ENCODE results near the gene REEP1.

The REEP1 gene

GRCh38 chr2:86194751-86195054 is 142.7 kb downstream of the REEP1 start:
- CTCF ChIA-PET, result interaction anchor here (0.7 to 1.8 kb wide), 4 partner anchors 9 to 26 kb away, joined by 3 to 8 read pairs (median 4); no protein-coding TSS in a partner anchor

DNA sequence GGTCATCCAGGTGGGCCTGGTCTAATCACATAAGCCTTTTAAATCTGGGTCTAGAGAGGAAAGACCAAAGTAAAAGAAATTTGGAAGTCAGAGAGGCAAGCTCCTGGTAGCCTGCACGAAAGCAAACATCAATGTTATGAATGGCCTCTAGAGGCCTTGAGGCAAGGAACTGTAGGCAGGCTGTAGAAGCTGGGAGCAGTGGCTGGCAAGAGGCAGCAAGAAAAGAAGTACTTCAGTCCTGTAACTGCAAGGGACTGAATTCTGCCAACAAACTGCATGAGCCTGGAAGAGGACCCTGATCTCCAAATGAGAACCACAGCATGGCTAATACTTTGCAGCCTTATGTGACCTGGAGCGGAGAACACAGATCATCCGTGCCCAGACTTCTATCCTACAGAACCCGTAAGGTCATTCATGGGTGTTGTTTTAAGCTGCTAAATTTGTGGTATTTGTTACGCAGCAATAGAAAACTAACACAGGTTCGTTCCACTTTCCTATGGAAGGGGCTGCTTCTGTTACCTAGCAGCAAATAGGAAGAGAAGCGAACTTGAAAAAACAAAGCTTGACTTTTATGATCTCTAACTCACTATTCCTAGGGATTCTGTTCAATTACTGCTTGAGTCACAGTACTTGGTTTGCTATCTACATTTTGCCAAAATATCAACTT is 143.4 kb downstream of the REEP1 start:
- ChIA-PET POLR2A (no interaction called here), CTCF (interaction anchor here (0.7 to 1.8 kb wide), 3 partner anchors 8 to 27 kb away, joined by 3 to 8 read pairs (median 5); no protein-coding TSS in a partner anchor)
- peak overlapping the region; percentile 100 for H3K4me3 ChIP-seq (ENCODE audit: low read depth, low read length)
- no peak for TF ChIP-seq CTCF (IDR thresholded peaks at IDR 0.05; ENCODE audit: insufficient read depth, low read length, missing control alignments)
- DNase-seq (ENCODE audit: low read depth, low spot score), result no peak

More at GRCh38 chr2:86194751-86195054, 142.7 kb downstream of the REEP1 start:
- no peak for TF ChIP-seq CTCF (IDR thresholded peaks at IDR 0.05; ENCODE audit: insufficient read depth, low read length, missing control alignments)
- no peak for DNase-seq (ENCODE audit: low read depth, low spot score)
- POLR2A ChIA-PET, result interaction anchor here (1.5 kb wide), 1 partner anchor 246 kb away, joined by 5 read pairs; the partner anchor contains the start of gene KDM3A
- H3K4me3 ChIP-seq (ENCODE audit: low read depth, low read length), result peak overlapping the region; percentile 100

DNA sequence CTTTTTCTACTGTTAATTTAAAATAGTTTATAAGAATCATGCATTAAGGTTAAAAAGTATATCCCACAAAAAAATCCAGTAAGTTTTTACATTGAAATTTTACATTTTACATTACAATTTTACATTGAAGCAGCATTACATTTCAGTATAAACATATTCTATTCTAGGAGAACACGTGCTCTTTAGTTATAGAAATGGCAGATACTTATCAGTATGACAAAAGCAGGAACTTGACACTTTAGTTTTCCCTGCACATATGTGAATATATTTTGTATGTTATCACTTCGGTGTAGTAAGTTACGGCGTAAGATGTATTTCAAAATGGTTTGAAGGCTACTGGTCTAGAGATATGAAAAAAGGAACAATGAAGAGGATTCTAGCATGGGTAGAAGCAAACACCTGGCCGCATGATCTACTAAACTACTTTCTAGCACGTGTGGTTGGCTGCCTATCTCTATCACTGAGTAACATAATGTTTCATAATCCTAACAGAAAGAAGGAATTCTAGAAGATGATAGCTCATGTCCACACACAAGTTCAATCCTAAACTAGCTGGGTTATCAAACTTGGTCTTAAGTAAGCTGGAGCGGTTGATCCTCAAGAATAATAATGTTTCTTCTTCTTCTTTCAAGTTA is 147.5 kb downstream of the REEP1 start:
- no peak overlapping the region for H3K4me3 ChIP-seq (ENCODE audit: low read depth, low read length)
- ChIA-PET CTCF (no interaction called here), POLR2A (no interaction called here)
- no peak for TF ChIP-seq CTCF (IDR thresholded peaks at IDR 0.05; ENCODE audit: insufficient read depth, low read length, missing control alignments)
- DNase-seq (ENCODE audit: low read depth, low spot score), result no peak

DNA sequence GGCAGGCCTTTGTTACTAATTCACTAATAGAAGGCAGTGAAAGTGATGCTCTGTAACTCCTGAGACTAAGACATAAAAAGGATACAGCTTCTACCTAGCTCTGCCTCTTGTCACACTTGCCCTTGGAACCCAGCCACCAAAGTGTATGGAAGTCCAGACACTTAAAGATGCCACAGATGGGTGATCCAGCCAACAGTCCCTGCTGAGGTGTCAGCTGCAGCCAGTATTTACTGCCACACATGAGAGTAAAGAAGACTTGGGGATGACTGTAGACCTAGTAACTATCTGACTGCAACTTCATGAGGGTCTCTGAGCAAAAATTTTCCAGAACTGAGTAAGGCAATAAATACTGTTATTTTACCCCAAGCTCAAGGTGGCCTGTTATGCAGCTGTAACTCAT is 151.0 kb downstream of the REEP1 start:
- no peak for DNase-seq (ENCODE audit: low read depth, low spot score)
- ChIA-PET POLR2A (interaction anchor here (1.1 kb wide), 1 partner anchor 9 kb away, joined by 3 read pairs; the partner anchor contains the start of gene IMMT), CTCF (interaction anchor here (1.4 kb wide), 1 partner anchor 79 kb away, joined by 3 read pairs; no protein-coding TSS in a partner anchor)
- no peak overlapping the region for H3K4me3 ChIP-seq (ENCODE audit: low read depth, low read length)
- no peak for TF ChIP-seq CTCF (IDR thresholded peaks at IDR 0.05; ENCODE audit: insufficient read depth, low read length, missing control alignments)

DNA sequence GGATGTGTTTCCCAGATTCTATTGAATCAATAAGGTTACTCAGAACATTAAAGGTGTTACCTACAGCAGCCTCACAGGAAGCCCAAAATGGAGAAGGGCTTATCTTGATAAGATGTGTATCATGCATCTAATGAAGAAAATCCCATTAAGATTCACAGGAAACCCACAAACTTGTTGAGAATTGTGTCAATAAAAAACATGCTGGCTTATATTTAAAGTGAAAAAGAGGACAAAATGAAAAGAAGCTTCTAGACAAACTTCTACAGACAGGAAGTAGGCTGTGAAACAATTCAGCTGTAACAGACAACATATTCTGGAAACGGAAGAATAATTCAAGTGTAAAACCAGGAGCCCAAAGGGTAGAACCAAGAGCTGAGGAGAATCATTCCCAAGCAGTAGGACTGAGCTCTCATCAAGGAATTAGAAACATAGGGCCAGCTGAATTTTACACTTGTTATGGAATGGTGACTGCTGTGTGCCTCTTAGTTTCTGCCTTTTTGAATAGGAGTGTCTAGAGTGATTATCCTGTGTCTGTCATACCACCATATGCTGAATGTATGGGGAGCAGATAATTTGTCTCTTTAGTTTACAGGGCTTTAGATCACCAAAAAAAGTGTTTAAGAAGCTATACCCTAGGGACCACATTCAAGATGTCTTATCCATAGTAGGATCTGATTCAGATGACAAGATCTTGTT is 151.8 kb downstream of the REEP1 start:
- POLR2A ChIA-PET, result interaction anchor here (1.1 kb wide), 1 partner anchor 10 kb away, joined by 3 read pairs; the partner anchor contains the start of gene IMMT
- no peak overlapping the region for H3K4me3 ChIP-seq (ENCODE audit: low read depth, low read length)
- no peak for TF ChIP-seq CTCF (IDR thresholded peaks at IDR 0.05; ENCODE audit: insufficient read depth, low read length, missing control alignments)
- CTCF ChIA-PET, result interaction anchor here (0.8 to 0.9 kb wide), 2 partner anchors 9 kb away, joined by 3 to 4 read pairs; no protein-coding TSS in a partner anchor
- no peak for DNase-seq (ENCODE audit: low read depth, low spot score)

DNA sequence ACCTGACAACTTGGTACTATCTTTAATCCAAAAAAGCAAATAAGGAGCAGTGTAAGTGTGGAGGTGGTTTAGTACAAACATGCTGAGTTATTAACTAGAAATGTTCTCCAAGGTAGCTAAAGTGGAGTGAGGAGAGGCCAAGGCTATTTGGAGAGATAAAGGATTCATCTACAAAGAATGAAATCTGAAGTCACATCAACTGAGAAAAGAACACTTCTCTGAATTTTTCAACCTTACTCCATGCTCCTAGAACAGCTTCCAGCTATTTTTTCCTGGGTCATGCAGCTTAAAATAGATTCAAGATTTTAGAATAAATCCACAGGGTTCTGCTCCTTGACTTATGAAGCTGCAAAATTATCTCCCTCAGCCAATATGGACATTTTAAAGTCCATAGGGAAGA is 160.8 kb downstream of the REEP1 start:
- DNase-seq (ENCODE audit: low read depth, low spot score), result no peak
- no peak for TF ChIP-seq CTCF (IDR thresholded peaks at IDR 0.05; ENCODE audit: insufficient read depth, low read length, missing control alignments)
- H3K4me3 ChIP-seq (ENCODE audit: low read depth, low read length), result no peak overlapping the region
- ChIA-PET POLR2A (no interaction called here), CTCF (interaction anchor here (1.3 kb wide), 1 partner anchor 9 kb away, joined by 4 read pairs; no protein-coding TSS in a partner anchor)
